ENCODE measurements around the gene SARDH.

SARDH gene

GRCh38 chr9:133737774-133738639 lies at the start of gene SARDH:
TSS of gene SARDH (minus strand) at chr9:133738352. CDS start at chr9:133734173, 4,179 bp downstream.
- peak; percentile 82 for DNase-seq

- peak; percentile 87 for DNase-seq
Observed at GRCh38 chr9:133787754-133788025, 49.5 kb upstream of the SARDH start.

GRCh38 chr9:133786907-133787753 lies 49.0 kb upstream of the SARDH start:
- DNase-seq: no peak

- no peak for DNase-seq
Observed at GRCh38 chr9:133786371-133786753, 48.2 kb upstream of the SARDH start.

GRCh38 chr9:133785753-133786370 lies 47.7 kb upstream of the SARDH start:
- no peak for DNase-seq

- DNase-seq: no peak
Observed at GRCh38 chr9:133784731-133785561, 46.8 kb upstream of the SARDH start.

- no peak for DNase-seq
Observed at GRCh38 chr9:133783331-133783731, 45.2 kb upstream of the SARDH start.

- DNase-seq: peak; percentile 80
Observed at GRCh38 chr9:133782157-133783130, 44.3 kb upstream of the SARDH start.

GRCh38 chr9:133781828-133782135 lies 43.6 kb upstream of the SARDH start:
- DNase-seq: no peak

GRCh38 chr9:133780962-133781827 lies 43.0 kb upstream of the SARDH start:
- DNase-seq: no peak

GRCh38 chr9:133780404-133780945 lies 42.3 kb upstream of the SARDH start:
- no peak for DNase-seq

GRCh38 chr9:133779516-133780403 lies 41.6 kb upstream of the SARDH start:
- DNase-seq: no peak

- DNase-seq: no peak
Observed at GRCh38 chr9:133779081-133779480, 40.9 kb upstream of the SARDH start.

GRCh38 chr9:133778336-133779013 lies 40.3 kb upstream of the SARDH start:
- DNase-seq: no peak

- DNase-seq: no peak
Observed at GRCh38 chr9:133777871-133778270, 39.7 kb upstream of the SARDH start.

- DNase-seq: no peak
Observed at GRCh38 chr9:133777068-133777791, 39.1 kb upstream of the SARDH start.

GRCh38 chr9:133775951-133776905 lies 38.1 kb upstream of the SARDH start:
- DNase-seq: no peak

Data from femur (tissue), 1 donor.